ENCODE results near the gene EPAS1.

DNA sequence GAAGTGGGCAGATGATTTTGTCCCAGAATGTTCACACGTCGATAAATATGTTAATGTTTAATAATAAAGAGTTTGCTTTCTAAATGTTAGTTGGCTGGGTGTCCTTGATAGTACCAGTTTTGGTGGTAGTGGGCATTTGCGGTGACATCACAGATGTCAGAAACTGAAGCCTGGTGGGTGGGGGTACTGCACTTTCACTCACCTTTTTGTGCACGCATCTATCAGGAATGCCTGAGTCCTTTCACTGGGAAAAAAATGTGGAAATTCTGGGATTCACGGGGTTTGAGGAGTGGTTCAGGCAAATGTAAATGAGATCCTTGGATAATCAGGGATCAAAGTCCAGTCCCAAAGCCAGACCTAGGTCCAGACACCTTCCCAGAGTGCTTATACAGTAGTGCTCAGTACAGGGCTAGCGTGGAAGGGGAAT lies 3.2 kb downstream of the EPAS1 start:
- TF ChIP-seq, protein P1, sequence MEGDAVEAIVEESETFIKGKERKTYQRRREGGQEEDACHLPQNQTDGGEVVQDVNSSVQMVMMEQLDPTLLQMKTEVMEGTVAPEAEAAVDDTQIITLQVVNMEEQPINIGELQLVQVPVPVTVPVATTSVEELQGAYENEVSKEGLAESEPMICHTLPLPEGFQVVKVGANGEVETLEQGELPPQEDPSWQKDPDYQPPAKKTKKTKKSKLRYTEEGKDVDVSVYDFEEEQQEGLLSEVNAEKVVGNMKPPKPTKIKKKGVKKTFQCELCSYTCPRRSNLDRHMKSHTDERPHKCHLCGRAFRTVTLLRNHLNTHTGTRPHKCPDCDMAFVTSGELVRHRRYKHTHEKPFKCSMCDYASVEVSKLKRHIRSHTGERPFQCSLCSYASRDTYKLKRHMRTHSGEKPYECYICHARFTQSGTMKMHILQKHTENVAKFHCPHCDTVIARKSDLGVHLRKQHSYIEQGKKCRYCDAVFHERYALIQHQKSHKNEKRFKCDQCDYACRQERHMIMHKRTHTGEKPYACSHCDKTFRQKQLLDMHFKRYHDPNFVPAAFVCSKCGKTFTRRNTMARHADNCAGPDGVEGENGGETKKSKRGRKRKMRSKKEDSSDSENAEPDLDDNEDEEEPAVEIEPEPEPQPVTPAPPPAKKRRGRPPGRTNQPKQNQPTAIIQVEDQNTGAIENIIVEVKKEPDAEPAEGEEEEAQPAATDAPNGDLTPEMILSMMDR (IDR thresholded peaks at IDR 0.05) = no peak
- TF ChIP-seq EZH2 (IDR thresholded peaks at IDR 0.05) = no peak
